NCI-H446 (cell line): Measurements from ENCODE around the gene FEZ2.
"Not testable (repeated sequence)": the region's sequence is repeated elsewhere in the genome, so short reads cannot be mapped to it uniquely, and the experiment has no call there.

Source experiments
- DNase-seq, 2 experiments: peaks; one replicate each; lab custom pipeline; 2025; lab: John Stamatoyannopoulos, UW

FEZ2 gene, protein sequence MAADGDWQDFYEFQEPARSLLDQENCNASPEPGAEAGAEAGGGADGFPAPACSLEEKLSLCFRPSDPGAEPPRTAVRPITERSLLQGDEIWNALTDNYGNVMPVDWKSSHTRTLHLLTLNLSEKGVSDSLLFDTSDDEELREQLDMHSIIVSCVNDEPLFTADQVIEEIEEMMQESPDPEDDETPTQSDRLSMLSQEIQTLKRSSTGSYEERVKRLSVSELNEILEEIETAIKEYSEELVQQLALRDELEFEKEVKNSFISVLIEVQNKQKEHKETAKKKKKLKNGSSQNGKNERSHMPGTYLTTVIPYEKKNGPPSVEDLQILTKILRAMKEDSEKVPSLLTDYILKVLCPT

DNA sequence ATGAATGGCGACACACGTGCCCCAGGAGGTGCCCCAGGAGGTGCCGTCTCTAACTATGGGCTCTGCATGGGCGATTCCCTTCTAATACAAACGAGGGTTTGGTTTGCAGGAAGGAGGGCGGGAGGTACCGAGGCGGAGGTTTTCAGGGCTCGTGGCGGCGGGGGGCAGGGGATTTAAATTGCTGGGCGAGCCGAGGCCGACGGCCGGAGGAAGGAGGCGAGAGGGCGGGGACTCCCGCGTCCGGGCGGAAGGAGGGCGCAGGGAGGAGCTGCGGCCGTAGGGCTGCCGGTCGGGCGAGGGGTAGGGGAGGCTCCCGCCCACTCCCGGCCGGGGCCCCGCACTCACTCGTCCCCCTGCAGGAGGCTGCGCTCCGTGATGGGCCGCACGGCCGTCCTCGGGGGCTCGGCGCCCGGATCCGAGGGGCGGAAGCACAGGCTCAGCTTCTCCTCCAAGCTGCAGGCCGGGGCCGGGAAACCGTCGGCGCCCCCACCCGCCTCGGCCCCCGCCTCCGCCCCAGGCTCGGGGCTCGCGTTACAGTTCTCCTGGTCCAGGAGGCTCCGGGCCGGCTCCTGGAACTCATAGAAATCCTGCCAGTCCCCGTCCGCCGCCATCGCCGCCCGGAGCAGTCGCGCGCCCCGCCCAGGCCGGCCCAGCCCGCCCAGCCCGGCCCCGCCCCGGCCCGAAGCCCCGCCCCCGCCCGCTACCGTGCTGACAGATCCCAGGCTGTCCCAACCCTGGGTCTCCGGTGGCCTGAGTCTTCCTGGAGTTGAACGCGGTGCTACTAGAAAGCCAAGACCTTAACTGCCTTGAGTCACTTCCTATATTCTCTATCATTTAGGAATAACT, at the start of gene FEZ2:
TSS of gene FEZ2 (minus strand) at position 637 of the 846 bp plus-strand sequence. CDS start at position 611, 26 bp downstream.
- DNase-seq, result peak; percentile 46 to 69

DNA sequence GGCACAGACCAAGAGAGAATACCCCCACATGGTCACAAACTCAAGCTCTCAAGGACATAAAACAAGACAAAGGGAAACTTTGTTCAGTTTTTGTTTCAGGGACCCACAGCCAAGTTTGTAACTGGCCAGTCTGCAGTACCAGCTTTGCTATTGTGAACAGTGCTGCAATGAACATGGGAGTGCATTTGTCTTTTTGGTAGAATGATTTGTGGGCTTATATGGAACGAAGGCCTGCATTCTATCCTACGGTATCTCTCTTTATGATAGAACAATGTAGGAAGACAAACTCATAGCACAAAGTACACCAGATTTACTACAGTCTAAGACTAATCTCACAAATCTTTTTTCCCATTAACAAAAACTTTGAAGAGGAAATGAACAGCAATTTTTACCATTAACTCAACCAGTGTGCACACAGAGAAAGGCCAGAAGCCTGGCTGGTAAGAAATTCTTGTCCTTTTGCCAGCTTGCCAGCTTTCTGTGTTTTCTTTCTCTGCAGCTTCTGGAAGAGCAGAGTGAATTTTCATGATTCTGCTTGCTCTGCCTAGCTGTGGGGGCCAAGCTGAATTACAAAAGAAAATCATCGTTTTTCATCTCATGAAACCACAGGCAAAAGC, 37.1 kb upstream of the FEZ2 start:
- peak in 1 of 2 experiments; percentile 5 for DNase-seq

DNA sequence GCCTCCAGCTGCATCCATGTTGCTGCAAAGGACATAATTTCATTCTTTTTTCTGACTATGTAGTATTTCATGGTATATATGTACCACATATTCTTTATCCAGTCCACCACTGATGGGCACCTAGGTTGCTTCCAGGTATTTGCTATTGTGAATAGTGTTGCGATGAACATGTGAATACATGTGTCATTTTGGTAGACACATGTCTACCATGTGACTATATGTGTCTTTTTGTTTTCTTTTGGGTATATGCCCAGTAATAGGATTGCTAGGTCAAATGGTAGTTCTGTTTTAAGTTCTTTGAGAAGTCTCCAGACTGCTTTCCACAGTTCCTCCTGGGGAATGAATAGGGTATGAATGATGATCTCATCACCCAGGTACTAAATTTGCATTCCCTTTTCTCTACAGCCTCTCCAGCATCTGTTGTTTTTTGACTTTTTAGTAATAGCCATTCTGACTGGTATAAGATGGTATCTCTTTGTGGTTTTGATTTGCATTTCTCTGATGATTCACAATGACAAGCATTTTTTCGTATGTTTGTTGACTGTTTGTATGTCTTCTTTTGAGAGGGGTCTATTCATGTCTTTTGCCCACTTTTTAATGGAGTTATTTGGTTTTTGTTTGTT, 35.6 kb upstream of the FEZ2 start:
- DNase-seq, result no peak

DNA sequence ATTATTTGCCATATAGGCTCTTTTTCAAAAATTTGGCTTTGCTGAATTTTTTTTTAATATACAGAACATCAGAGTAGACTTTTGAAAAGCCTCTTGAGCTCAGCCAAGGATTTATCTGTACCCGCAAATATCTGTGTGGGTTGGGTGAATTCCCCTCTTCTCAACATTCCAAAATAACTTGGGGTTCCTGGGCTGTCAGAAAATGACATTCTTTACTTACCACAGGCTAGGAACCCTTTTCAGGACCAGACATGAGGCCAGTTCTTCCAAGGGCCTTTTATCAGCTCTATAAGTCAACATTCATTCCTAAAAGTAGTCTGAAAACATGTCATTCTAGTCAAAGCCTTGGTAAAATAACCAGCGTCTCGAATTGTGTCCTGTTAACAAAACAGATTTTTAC, 28.8 kb upstream of the FEZ2 start:
- no peak for DNase-seq

DNA sequence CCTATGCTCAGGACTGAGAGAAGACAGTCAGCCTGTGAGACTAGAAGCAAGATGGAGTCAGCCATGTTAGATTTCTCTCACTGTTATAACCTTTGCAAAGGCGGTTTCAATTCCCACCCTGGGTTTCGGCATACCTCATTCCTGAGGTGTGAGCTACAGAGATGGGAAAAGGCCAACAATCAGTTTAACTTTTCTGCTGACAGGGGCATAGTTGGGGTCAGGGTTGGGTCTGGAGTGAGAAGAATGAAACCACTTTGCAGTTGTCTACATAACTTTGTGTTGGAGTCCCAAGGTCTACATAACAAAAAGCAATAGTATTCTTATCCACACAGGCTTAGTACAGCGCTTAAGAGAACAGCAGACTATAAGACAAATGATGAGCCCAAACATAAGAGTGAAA, 28.1 kb upstream of the FEZ2 start:
- DNase-seq, result no peak

DNA sequence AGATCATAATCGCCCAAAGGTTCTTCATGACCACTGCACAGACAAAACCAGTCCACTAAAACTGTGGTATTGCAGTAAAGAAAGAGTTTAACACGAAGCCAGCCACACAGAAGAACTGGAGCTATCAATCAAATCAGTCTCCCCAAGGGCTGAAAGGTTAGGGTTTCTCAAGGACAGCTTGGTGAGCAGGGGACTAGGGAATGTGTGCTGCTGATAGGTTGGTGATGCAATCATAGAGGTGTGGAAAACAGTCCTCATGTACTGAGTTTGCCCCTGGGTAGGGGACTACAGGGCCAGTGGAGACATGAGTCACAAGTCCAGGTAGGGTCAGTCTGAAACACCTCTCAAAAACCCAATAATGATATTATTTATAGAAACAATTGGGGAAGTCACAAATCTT, 27.3 kb upstream of the FEZ2 start:
- no peak for DNase-seq

DNA sequence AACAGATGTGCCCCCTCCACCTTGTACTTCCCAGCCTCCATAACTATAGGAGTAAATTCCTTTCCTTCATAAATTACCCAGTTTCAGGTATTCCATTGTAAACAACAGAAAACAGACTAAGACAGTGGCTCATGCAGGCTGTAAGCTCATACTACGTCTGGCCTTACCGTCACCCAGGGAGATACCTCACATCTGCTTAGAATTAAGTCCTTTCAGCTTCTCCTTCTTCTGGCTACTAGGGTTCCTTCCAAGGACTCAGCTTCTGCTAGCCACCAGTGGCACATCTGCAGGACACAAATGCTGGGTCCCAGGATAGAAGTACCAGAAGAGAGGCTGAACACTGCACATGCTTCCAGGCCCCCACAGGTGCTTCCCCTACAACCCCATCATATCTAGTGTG, 22.4 kb upstream of the FEZ2 start:
- DNase-seq, result no peak

DNA sequence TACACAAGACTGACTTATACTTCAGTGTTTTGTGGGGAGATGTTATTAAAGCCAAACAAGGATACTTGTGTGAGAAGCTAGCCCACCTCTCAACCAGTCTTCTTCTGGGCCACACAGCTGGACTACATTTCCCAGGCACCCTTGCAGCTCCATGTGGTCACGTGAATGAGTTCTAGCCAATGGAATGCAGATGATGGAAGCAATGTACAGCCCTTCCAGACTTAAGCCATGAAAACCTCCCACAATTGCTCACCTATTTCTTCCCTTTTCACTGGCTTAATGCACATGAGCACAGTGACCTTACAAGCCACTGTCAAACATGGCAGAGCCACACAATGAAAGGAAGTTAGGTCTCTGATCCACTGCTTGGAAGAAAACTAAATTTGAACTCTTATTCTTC, 20.4 kb upstream of the FEZ2 start:
- DNase-seq, result peak; percentile 35 to 78

DNA sequence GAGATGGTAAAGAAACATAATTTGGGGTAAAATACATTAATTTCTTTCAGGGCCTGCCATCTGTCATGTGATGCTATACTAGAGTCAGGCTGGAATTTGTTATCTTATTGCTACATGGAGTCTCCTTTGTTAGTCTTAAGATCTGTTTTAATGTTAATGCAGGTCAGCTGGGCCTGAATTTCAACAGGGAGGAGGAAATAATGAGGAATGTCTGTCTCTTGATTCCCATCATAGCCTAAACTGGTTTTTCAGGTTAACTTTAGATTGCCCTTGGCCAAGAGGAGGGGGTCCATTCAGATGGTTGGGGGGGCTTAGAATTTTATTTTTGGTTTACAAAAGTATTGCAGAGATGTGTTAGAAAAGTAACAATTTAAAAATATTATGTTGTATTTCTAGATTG, 19.0 kb upstream of the FEZ2 start:
- no peak for DNase-seq

DNA sequence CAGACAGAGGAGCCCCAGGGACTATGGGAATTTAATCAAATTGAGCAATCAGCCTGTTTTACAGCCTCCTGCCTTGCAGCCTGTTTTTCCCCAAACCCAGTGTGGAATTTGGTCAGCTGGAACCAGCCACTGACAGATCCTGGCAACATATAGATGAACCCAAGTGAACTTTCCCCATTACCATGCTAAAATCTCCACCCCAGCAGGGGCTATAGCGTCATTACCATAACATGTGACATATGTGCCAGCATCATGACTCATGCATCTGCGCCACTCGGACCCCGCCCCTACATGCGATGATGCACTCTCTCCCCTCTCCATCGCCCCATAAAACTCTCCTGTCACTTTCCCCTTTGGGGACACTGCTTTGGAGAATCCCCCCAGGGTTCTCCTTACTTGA, 17.3 kb upstream of the FEZ2 start:
- peak in 1 of 2 experiments; percentile 4 for DNase-seq

DNA sequence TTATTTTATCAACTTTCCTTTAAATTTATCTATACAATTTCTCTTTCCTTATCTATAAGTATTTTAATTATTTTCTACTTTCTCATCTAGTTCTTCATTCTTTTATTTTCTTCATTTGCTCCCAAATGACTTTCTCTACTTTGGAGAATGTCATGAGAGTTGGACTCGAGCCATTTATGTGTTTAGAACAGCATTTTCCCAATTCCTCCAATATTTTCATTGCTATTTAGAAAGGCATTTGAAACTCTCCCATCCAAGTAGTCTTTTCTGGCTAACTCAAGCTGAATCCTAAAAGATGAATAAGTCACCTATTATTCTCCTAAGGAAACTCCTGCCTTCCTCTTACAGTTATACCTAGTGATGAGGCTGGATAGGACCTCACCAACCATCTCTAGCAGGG, 15.8 kb upstream of the FEZ2 start:
- DNase-seq, result no peak

DNA sequence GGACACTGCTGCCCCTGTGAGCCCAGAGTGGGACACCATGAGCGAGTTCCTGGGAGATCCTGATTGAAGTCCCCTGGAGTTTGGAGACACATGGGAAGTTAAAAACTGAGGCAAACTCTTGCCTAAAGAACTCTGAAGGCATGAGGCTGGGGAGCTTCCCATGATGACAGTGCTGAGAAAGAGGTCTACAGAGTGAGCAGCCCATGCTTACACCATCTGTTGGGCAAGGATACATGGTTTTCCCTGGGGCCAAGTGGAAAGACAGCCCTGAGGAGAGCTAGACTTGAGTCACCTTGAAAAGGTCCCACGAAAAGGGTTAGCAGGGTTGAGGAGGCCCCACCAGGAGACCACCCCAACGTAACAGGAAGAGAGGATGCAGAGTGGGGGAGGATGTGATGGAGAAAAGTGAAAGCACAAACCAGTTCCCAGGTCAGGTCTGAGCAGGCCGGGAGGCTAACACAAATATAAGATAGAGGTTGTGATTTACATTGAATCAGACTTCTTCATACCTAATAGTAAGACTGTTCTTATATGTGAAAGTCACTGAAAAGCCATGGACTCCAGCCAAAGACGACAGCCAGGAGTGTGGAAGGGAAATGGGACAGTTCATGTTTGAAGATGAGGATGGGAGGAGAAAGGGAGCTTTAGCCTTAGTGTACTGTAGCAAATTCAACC, 13.5 kb upstream of the FEZ2 start:
- no peak for DNase-seq

DNA sequence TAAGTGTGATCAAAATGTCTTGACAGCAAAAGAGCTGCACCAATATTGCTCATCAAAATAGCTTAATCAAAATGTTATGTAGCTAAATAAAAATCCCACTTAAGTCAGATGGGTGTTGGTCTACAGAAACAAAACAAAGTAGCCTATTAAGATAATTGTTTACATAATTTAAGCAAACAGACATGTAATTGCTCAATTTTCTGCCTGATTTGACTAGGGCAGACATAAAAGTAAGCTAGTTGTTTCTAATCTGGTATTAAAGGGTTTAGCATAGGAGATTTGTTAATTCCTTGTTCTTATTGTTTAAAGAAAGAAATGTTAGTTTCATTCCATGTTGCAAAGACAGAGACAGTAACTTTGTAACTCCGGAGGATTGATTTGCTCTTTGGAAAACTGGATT, 11.5 kb upstream of the FEZ2 start:
- DNase-seq, result no peak

DNA sequence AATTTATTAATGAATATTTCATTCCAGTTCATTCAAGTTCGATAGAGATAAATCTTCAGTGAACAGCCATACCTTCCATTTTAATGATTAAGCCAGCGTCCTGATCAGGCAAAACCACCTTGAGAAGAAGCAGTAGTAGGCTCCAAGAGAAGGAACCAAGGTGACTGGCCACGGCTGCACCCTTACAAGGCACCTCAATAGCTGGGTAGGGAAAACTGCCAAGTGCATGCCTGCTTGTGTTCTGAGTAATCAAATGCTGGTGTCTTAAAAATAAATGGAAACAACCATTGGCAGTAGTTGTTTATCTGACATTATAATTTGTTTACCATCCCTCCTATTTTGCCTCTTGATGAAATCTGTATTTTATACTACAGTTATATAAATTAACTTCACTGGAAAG, 10.0 kb upstream of the FEZ2 start:
- no peak for DNase-seq

DNA sequence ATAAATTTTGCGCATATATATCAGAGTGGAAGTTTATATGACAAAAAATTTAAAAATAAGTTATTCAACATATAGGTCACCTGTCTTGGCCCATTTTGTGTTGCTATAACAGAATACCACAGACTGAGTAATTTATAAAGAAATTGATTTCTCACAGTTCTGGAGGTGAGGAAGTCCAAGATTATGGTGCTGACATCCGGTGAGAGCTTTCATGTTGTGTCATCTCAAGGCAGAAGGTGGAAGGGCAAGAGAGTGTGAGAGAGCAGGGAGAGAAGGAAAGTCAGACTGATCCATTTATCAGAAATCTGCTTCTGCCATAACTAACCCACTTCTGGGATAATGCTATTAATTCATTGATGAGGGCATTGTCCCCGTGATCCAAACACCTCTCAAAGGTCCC, 9.0 kb upstream of the FEZ2 start:
- DNase-seq, result no peak

DNA sequence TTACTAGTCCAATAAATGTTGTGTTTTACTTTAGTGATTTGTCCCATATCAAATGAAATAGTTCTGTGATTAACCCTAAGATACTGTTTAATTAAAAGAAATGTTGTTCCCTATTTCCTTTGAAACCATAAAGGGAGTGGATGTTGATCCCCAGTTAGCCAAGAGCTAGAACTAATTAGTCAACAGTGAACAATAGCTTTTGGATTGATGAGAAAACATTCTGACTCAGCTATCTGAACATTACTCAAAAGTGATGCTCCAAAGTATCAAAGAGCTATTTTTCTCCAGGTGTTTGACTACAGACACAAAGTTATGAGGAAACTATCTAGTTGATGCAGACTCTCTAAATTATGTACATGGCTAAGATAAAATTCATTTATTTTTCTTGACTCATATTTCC, 7.3 kb upstream of the FEZ2 start:
- DNase-seq, result no peak

DNA sequence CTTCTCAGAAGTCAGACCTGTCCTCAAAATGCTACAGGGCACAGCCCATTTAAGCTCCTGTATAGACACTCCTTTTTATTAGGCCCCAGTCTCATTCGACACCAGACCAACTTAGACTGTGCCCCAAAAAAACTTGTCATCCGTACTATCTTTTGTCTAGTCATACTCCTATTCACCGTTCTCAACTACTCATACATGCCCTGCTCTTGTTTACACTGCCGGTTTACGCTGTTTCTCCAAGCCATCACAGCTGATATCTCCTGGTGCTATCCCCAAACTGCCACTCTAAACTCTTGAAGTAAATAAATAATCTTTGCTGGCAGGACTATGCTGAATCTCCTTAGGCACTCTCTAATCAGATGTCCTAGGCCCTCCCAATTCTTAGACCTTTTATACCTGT, 5.7 kb upstream of the FEZ2 start:
- DNase-seq, result not testable (repeated sequence)

DNA sequence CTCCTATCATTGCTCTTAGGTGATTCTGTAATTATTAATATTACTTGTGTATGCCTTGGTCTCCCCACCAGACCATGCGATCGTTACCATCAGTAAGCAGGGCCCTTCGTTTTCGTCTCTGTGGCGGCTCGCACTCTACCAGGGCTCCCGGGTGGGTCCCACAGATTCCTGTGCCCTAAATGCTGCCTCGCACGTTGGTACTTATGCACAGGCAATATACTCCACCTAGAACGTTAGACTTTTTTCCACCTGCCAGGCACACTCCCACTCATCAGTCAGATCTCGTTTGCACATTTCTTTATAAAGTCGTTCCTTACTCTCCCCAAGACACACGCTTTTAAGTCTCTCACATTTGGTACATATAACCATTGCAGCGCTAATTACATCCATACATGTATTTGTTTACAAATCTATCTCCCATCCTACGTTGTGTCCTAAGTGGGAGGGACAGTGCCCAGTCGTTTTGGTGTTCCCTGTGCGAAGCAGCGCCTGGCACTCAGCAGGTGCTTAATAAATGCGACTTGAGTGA, 901 bp downstream of the FEZ2 start:
- DNase-seq, result no peak

DNA sequence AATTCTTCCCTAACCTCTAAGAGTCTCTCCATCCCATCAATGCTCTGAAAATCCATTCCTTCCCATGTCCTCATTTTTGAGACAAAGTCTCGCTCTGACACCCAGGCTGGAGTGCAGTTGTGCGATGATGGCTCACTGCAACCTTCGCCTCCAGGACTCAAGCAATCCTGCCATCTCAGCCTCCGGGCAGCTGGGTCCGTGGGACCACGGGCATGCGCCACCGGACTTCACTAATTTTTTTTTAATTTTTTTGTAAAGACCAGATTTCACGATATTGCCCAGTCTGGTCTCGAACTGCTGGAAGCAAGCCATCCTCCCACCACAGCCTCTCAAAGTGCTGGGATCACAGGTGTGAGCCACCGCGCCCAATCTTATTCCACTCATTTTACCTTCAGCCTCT, 1.6 kb downstream of the FEZ2 start:
- DNase-seq, result no peak

DNA sequence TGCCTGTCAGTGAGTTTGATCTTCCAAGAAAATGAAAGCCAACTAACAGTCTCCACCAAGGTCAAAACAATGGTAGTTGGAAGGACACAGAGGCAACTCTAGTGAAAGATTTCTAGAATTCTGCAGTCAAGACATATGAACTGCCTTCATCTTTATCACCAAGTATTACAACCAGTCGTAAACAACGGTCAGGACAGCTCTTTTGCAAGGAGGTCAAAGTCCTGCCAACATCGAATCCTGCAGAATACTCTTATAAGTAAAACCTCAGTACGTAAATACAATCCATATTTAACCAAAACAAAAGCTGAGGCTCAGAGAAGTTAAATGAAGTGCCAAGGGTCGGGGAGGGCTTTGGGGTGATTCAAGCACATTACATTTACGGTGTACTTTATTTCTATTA, 3.1 kb downstream of the FEZ2 start:
- no peak for DNase-seq

DNA sequence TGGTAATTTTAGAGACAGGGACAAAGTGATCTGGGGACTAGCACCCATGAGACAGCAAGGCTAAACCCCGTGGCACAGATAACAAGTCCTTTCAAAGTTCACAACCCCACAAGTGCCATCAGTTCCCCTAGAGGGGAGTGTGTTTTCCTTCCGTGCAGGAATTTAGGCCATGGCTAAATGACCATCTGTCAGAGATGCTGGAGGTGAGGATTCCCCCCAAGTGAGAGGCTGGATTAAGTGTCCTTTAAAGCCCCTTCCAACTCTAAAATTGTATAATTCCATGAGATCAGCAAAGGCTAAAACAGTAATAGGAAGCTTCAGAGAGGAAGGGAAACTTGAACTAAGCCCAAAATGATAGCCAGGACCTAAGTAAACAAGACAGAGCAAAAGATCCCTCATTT, 8.7 kb downstream of the FEZ2 start:
- DNase-seq, result no peak

DNA sequence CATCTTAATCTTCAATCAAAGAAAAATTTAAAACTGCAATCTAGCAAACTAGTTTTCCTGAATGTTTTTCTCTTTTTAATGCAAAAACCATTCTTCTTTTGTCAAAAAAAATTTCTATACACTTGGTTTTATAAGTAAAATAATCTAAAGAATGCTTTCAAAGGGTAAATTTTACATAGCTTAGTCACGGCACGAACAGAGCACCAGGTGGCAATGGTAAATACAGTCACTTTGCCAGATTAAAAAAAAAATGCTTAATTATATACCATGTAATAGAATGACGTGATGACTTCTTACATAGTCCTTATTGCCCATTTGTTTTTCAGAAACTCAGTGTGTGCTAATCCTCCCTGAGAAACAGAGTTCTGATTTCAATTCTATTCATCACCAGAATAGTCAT, 10.4 kb downstream of the FEZ2 start:
- DNase-seq, result no peak
